GM21423 (cell line): Measurements from ENCODE around the gene RPL32.

Source experiments
- ATAC-seq: cut with Tn5 transposase; IDR thresholded peaks from one replicate; pipeline ENCODE4 v1.9.1; 2021; ENCODE audit warnings: mild to moderate bottlenecking, moderate library complexity; ENCODE audit not compliant: unreplicated experiment

RPL32 gene

GRCh38 chr3:12833222-12834161, 7.9 kb downstream of the RPL32 start:
- ATAC-seq: no peak

- no peak for ATAC-seq
Observed at GRCh38 chr3:12832350-12833221, 8.8 kb downstream of the RPL32 start.

GRCh38 chr3:12831301-12831866, 10.0 kb downstream of the RPL32 start:
- no peak for ATAC-seq

GRCh38 chr3:12830785-12831156, 10.6 kb downstream of the RPL32 start:
- ATAC-seq: no peak

- no peak for ATAC-seq
Observed at GRCh38 chr3:12829886-12830784, 11.2 kb downstream of the RPL32 start.

- ATAC-seq: no peak
Observed at GRCh38 chr3:12829404-12829803, 12.0 kb downstream of the RPL32 start.

GRCh38 chr3:12828751-12829150, 12.6 kb downstream of the RPL32 start:
- no peak for ATAC-seq

GRCh38 chr3:12825156-12825555, 16.2 kb downstream of the RPL32 start:
- no peak for ATAC-seq

- ATAC-seq: no peak
Observed at GRCh38 chr3:12824299-12824698, 17.1 kb downstream of the RPL32 start.

GRCh38 chr3:12822725-12823373, 18.5 kb downstream of the RPL32 start:
- ATAC-seq: no peak

- ATAC-seq: no peak
Observed at GRCh38 chr3:12818773-12819172, 22.6 kb downstream of the RPL32 start.

GRCh38 chr3:12818273-12818672, 23.1 kb downstream of the RPL32 start:
- no peak for ATAC-seq

GRCh38 chr3:12817343-12817710, 24.0 kb downstream of the RPL32 start:
- no peak for ATAC-seq

- no peak for ATAC-seq
Observed at GRCh38 chr3:12816521-12817342, 24.6 kb downstream of the RPL32 start.

- no peak for ATAC-seq
Observed at GRCh38 chr3:12815719-12816118, 25.6 kb downstream of the RPL32 start.

GRCh38 chr3:12815078-12815477, 26.3 kb downstream of the RPL32 start:
- no peak for ATAC-seq

GRCh38 chr3:12813967-12814366, 27.4 kb downstream of the RPL32 start:
- ATAC-seq: no peak

GRCh38 chr3:12812812-12813211, 28.6 kb downstream of the RPL32 start:
- no peak for ATAC-seq

GRCh38 chr3:12810961-12811360, 30.4 kb downstream of the RPL32 start:
- no peak for ATAC-seq
